Endothelial cell of umbilical vein (primary cell): ENCODE measurements around the gene HPX. TPM values are rescaled to one million over a fixed set of nuclear protein-coding genes. Genes with fewer than 3 reads are reported as not detected.

Source experiments
- BruUV-seq: library from RNA; stranded (reverse); fragments of 400-500 nt; replicated peaks from 2 replicates; lab custom pipeline; 2021; lab: Mats Ljungman, UMichigan
- CTCF ChIA-PET: fragments of 300-600, 350-600 bp; sonication (Branson Sonifier 250); formaldehyde crosslinking; loops from one replicate; lab custom pipeline; 2021; ENCODE audit warnings: antibody characterized with exemption, inconsistent platforms; lab: Charles Lee
- POLR2A ChIA-PET: fragments of 300-600, 350-600 bp; sonication (Branson Sonifier 250); formaldehyde crosslinking; loops from one replicate; lab custom pipeline; 2021; ENCODE audit warnings: antibody characterized with exemption, inconsistent platforms; lab: Charles Lee
- DNase-seq: peaks from one replicate; pipeline ENCODE4 v3.0.0-alpha.2; 2011; ENCODE audit warnings: low read depth, low spot score
- FAIRE-seq: peaks from 2 replicates; lab custom pipeline; 2011; peaks lifted over from hg19 to GRCh38; lab: Jason Lieb, UNC
- H2AFZ ChIP-seq: 2 replicates; pipeline ENCODE4 v1.6.0; 2012; ENCODE audit warnings: low read depth, low read length, control low read depth, inconsistent platforms
- H3K27ac ChIP-seq: 2 replicates; pipeline ENCODE4 v1.5.1; 2011; ENCODE audit warnings: low read depth, mild to moderate bottlenecking, control low read depth, low read length, moderate library complexity; ENCODE audit not compliant: insufficient read depth
- H3K27me3 ChIP-seq, 2 experiments: 2 replicates each; pipeline versions ENCODE4 v1.6.0 to v1.6.1; 2011; ENCODE audit warnings: low read length in 2 of 2, mixed read lengths in 1 of 2; ENCODE audit not compliant: control insufficient read depth in 2 of 2, insufficient read depth in 2 of 2
- H3K36me3 ChIP-seq, 2 experiments: 2 replicates in 1 of 2; 3 replicates in 1 of 2; pipeline ENCODE4 v1.5.1; 2011; ENCODE audit warnings: low read length in 2 of 2, mild to moderate bottlenecking in 1 of 2, moderate library complexity in 1 of 2; ENCODE audit not compliant: control insufficient read depth in 2 of 2, insufficient read depth in 2 of 2; ENCODE audit errors: extremely low read depth in 1 of 2
- H3K4me1 ChIP-seq: 3 replicates; pipeline ENCODE4 v1.5.1; 2011; ENCODE audit warnings: mild to moderate bottlenecking, low read length; ENCODE audit not compliant: control insufficient read depth, insufficient read depth; ENCODE audit errors: extremely low read depth
- H3K4me2 ChIP-seq: 2 replicates; pipeline ENCODE4 v1.6.1; 2011; ENCODE audit warnings: low read length, control low read depth, mixed read lengths; ENCODE audit not compliant: insufficient read depth
- H3K4me3 ChIP-seq, 3 experiments: fragments of 200-600 bp in 1 of 3; sonication (generic), shearing (Covaris generic) in 1 of 3; replicated peaks in 1 of 3; 2 replicates each; pipeline ENCODE4 v1.5.1; 2011 to 2016; ENCODE audit warnings: control low read depth in 3 of 3, low read length in 3 of 3, mild to moderate bottlenecking in 2 of 3, inconsistent platforms in 1 of 3, low read depth in 1 of 3, moderate library complexity in 1 of 3; ENCODE audit not compliant: insufficient read depth in 1 of 3
- H3K79me2 ChIP-seq: 2 replicates; pipeline ENCODE4 v1.6.0; 2012; ENCODE audit warnings: low read length, inconsistent platforms; ENCODE audit not compliant: control insufficient read depth, insufficient read depth
- H3K9ac ChIP-seq: replicated peaks from 2 replicates; pipeline ENCODE3; 2011; ENCODE audit warnings: low read length, control low read depth; ENCODE audit not compliant: insufficient read depth; ENCODE audit errors: extremely low read depth
- H3K9me1 ChIP-seq: replicated peaks from 3 replicates; pipeline ENCODE4 v1.6.0; 2011; ENCODE audit warnings: mild to moderate bottlenecking, low read length; ENCODE audit not compliant: control insufficient read depth, insufficient read depth; ENCODE audit errors: extremely low read depth
- H3K9me3 ChIP-seq: replicated peaks from 2 replicates; pipeline ENCODE4 v1.5.1; 2012; ENCODE audit warnings: low read length, inconsistent platforms; ENCODE audit not compliant: control insufficient read depth, insufficient read depth
- H4K20me1 ChIP-seq: replicated peaks from 2 replicates; pipeline ENCODE3; 2011; ENCODE audit warnings: mild to moderate bottlenecking, low read length; ENCODE audit not compliant: control insufficient read depth, insufficient read depth; ENCODE audit errors: extremely low read depth
- EZH2 ChIP-seq: IDR thresholded peaks from 2 replicates; pipeline ENCODE4 v1.6.1; 2012; ENCODE audit warnings: borderline replicate concordance, low read depth, mild to moderate bottlenecking, moderate library complexity, low read length, inconsistent platforms; ENCODE audit not compliant: severe bottlenecking
- FOS ChIP-seq: IDR thresholded peaks from 2 replicates; pipeline ENCODE4 v1.6.1; 2011; ENCODE audit warnings: mild to moderate bottlenecking, low read length, moderate library complexity, borderline replicate concordance; ENCODE audit not compliant: insufficient read depth
- GATA2 ChIP-seq: IDR thresholded peaks from 2 replicates; pipeline ENCODE4 v1.7.0; 2011; ENCODE audit warnings: low read depth, mild to moderate bottlenecking, moderate library complexity, mixed read lengths, low read length; ENCODE audit not compliant: insufficient read length, insufficient read depth
- JUN ChIP-seq: IDR thresholded peaks from 2 replicates; pipeline ENCODE4 v1.6.1; 2011; ENCODE audit warnings: borderline replicate concordance, low read depth; ENCODE audit not compliant: insufficient read length, insufficient read depth
- MYC ChIP-seq: IDR thresholded peaks from one replicate; pipeline ENCODE4 v1.6.1; 2011; ENCODE audit warnings: mild to moderate bottlenecking, low read depth, low read length
- POLR2A ChIP-seq: IDR thresholded peaks from 2 replicates; pipeline ENCODE4 v1.6.1; 2012; ENCODE audit warnings: low read depth, mild to moderate bottlenecking, control low read depth, low read length
- POLR2AphosphoS5 ChIP-seq: IDR thresholded peaks from 2 replicates; pipeline ENCODE4 v1.6.1; 2012; ENCODE audit warnings: low read depth, mild to moderate bottlenecking, control low read depth, low read length, moderate library complexity; ENCODE audit not compliant: insufficient read depth
- dilution Hi-C: fragments of 300-500 bp; cut with MboI; formaldehyde crosslinking; loops from one replicate; pipeline ENCODE4 v1.15.0; 2019; ENCODE audit warnings: low sequenced_read_pairs; ENCODE audit not compliant: extremely low pct_ligation_motif_present
- intact Hi-C: fragments of 100-400 bp; cut with micrococcal nuclease; formaldehyde crosslinking; loops from one replicate; pipeline ENCODE4 v1.10.0; 2022
- polyA plus RNA-seq, 4 experiments: library from polyadenylated mRNA; depleted of rRNA in 3 of 4; stranded (reverse) in 3 of 4; unstranded in 1 of 4; fragments of >200 nt; gene quantifications; 2 replicates each; pipeline versions ENCODE4 v1.2.1 to v1.2.3, GENCODE V29; 2011 to 2012; ENCODE audit warnings: missing spikeins in 1 of 4
- total RNA-seq: library from RNA; stranded (reverse); gene quantifications from 2 replicates; pipeline ENCODE4 v1.2.3, GENCODE V29; 2021
- TF ChIP-seq, protein P1 (sequence below): IDR thresholded peaks from 2 replicates; pipeline ENCODE4 v1.6.1; 2011; ENCODE audit not compliant: insufficient read depth, insufficient read length
- TF ChIP-seq, protein P2 (sequence below), 2 donors: IDR thresholded peaks; 1 replicate in 1 of 2; 2 replicates in 1 of 2; pipeline ENCODE4 v1.5.1; 2011; ENCODE audit warnings: low read length in 2 of 2, mild to moderate bottlenecking in 2 of 2, moderate library complexity in 2 of 2, control low read depth in 1 of 2, inconsistent platforms in 1 of 2, low read depth in 1 of 2; ENCODE audit not compliant: insufficient read depth in 1 of 2; ENCODE audit errors: extremely low read depth in 1 of 2

The HPX gene
- total and polyA plus RNA-seq, 2 donors (not counting 3 experiments of a cell fraction or from before 2014, with no cell fraction given) = 1.3 to 1.5 TPM

GRCh38 chr11:6486938-6487337 lies 46.2 kb upstream of the HPX start:
- intact Hi-C loops (no loop called here), dilution Hi-C loops (no loop called here)
- Histone ChIP-seq H3K4me2 (no peak overlapping the region), H3K79me2 (peaks cover 16% of the 10 kb centered on the region), H3K27me3 (no peaks in the 10 kb centered on the region), H3K4me1 (peaks cover 11% of the 10 kb centered on the region), H3K9me3 (no peaks in the 10 kb centered on the region), H3K36me3 (peaks cover 4 to 5% of the 10 kb centered on the region in 2 experiments), H3K4me3 (no peak overlapping the region), H3K9ac (no peak overlapping the region), H2AFZ (no peak overlapping the region), H3K9me1 (no peaks in the 10 kb centered on the region), H4K20me1 (no peaks in the 10 kb centered on the region), H3K27ac (no peak overlapping the region)
- POLR2A ChIA-PET = no interaction called here
- TF ChIP-seq POLR2AphosphoS5 = no peak
- TF ChIP-seq EZH2 = no peak
- TF ChIP-seq, protein P1, sequence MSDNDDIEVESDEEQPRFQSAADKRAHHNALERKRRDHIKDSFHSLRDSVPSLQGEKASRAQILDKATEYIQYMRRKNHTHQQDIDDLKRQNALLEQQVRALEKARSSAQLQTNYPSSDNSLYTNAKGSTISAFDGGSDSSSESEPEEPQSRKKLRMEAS = no peak
- TF ChIP-seq JUN = no peak
- no peak for TF ChIP-seq GATA2
- no peak for TF ChIP-seq FOS
- no peak for TF ChIP-seq POLR2A
- no peak for TF ChIP-seq MYC
- TF ChIP-seq, protein P2, sequence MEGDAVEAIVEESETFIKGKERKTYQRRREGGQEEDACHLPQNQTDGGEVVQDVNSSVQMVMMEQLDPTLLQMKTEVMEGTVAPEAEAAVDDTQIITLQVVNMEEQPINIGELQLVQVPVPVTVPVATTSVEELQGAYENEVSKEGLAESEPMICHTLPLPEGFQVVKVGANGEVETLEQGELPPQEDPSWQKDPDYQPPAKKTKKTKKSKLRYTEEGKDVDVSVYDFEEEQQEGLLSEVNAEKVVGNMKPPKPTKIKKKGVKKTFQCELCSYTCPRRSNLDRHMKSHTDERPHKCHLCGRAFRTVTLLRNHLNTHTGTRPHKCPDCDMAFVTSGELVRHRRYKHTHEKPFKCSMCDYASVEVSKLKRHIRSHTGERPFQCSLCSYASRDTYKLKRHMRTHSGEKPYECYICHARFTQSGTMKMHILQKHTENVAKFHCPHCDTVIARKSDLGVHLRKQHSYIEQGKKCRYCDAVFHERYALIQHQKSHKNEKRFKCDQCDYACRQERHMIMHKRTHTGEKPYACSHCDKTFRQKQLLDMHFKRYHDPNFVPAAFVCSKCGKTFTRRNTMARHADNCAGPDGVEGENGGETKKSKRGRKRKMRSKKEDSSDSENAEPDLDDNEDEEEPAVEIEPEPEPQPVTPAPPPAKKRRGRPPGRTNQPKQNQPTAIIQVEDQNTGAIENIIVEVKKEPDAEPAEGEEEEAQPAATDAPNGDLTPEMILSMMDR (IDR thresholded peaks at IDR 0.05; ENCODE audit: extremely low read depth in 1 of 2, insufficient read depth in 1 of 2, low read depth in 1 of 2, low read length in 2 of 2) = no peak
- BruUV-seq = no TSS peak
- no peak for FAIRE-seq
- no peak for DNase-seq
- CTCF ChIA-PET = interaction anchor here (1.3 to 3.3 kb wide), 3 partner anchors 44 to 108 kb away, joined by 3 to 13 read pairs (median 4); no protein-coding TSS in a partner anchor
